Parathyroid adenoma (tissue), 2 donors: Measurements from ENCODE around the gene CD47.

Source experiments
- H2AFZ ChIP-seq: fragments of 300-600 bp; sonication (generic); one replicate; pipeline ENCODE4 v1.7.0; 2017; ENCODE audit warnings: antibody characterized with exemption, mild to moderate bottlenecking
- H3K27ac ChIP-seq: fragments of 300-600 bp; sonication (generic); one replicate; pipeline ENCODE4 v1.7.0; 2017
- H3K27me3 ChIP-seq: fragments of 300-600 bp; sonication (generic); one replicate; pipeline ENCODE4 v1.7.0; 2017; ENCODE audit warnings: low read length; ENCODE audit not compliant: control insufficient read depth, insufficient read depth
- H3K36me3 ChIP-seq: fragments of 300-600 bp; sonication (generic); one replicate; pipeline ENCODE4 v1.7.0; 2017; ENCODE audit warnings: low read length; ENCODE audit not compliant: control insufficient read depth, insufficient read depth
- H3K4me1 ChIP-seq: fragments of 300-600 bp; sonication (generic); one replicate; pipeline ENCODE4 v1.7.0; 2017; ENCODE audit warnings: control low read depth
- H3K4me2 ChIP-seq: fragments of 300-600 bp; sonication (generic); one replicate; pipeline ENCODE4 v1.7.0; 2017; ENCODE audit warnings: low read length
- H3K4me3 ChIP-seq: fragments of 300-600 bp; sonication (generic); one replicate; pipeline ENCODE4 v1.7.0; 2017; ENCODE audit warnings: low read depth, low read length
- H3K79me2 ChIP-seq: fragments of 300-600 bp; sonication (generic); one replicate; pipeline ENCODE4 v1.7.0; 2017; ENCODE audit warnings: control low read depth
- H3K9ac ChIP-seq: fragments of 300-600 bp; sonication (generic); one replicate; pipeline ENCODE4 v1.7.0; 2017; ENCODE audit warnings: mild to moderate bottlenecking
- H3K9me3 ChIP-seq: fragments of 300-600 bp; sonication (generic); one replicate; pipeline ENCODE4 v1.7.0; 2017; ENCODE audit warnings: low read length; ENCODE audit not compliant: control insufficient read depth
- TF ChIP-seq, protein P1 (sequence below): fragments of 300-600 bp; sonication (generic); IDR thresholded peaks from one replicate; pipeline ENCODE4 v1.7.0; 2017; ENCODE audit warnings: antibody characterized with exemption, mild to moderate bottlenecking
- donor health status: primary hyperparathyroidism.

CD47 gene

DNA sequence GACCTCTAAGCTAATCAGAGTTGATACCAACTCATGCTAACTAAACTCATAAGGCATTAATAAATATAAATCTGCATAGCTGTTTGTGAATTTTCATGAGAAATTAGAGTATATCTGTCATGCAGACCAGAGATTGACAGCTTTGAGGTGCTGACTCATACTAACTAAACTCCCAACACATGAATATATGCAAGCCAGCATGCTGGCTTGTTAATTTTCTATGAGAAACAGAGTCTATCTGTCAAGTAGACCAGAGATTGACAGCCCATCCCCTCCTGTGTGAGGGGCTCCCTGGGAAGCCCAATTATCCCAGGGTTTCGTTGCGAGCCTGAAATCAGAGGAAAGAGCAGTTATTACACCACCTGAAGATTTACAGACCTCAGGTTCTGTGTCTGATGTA is 69.3 kb downstream of the CD47 start:
- H3K27ac ChIP-seq = no peak overlapping the region
- H2AFZ ChIP-seq = no peak overlapping the region
- H3K9ac ChIP-seq = no peak overlapping the region
- H3K4me2 ChIP-seq = no peak overlapping the region
- no peaks in the 10 kb centered on the region for H3K36me3 ChIP-seq
- no peaks in the 10 kb centered on the region for H3K27me3 ChIP-seq
- TF ChIP-seq, protein P1, sequence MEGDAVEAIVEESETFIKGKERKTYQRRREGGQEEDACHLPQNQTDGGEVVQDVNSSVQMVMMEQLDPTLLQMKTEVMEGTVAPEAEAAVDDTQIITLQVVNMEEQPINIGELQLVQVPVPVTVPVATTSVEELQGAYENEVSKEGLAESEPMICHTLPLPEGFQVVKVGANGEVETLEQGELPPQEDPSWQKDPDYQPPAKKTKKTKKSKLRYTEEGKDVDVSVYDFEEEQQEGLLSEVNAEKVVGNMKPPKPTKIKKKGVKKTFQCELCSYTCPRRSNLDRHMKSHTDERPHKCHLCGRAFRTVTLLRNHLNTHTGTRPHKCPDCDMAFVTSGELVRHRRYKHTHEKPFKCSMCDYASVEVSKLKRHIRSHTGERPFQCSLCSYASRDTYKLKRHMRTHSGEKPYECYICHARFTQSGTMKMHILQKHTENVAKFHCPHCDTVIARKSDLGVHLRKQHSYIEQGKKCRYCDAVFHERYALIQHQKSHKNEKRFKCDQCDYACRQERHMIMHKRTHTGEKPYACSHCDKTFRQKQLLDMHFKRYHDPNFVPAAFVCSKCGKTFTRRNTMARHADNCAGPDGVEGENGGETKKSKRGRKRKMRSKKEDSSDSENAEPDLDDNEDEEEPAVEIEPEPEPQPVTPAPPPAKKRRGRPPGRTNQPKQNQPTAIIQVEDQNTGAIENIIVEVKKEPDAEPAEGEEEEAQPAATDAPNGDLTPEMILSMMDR = no peak
- no peak overlapping the region for H3K4me3 ChIP-seq
- H3K4me1 ChIP-seq = no peaks in the 10 kb centered on the region
- no peaks in the 10 kb centered on the region for H3K9me3 ChIP-seq
- no peaks in the 10 kb centered on the region for H3K79me2 ChIP-seq

DNA sequence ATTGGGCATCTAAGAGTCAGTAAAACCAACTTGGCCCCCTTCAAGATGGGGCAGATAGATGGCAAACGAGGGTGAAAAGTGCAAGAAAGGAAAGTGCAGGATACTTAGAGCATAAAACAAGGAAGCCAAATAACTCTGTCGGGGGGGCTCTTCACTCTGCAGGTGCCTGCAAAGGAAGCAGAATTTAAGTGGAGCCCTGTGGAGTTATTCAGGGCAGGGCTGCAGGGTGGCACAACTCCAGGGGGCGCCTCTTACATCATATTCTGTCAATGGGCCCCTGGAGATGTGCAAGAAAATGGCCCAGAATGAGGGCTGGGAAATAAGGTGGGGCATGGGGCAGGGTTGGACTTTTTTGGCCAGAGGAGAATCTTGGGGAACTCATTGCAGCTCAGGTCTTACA is 69.7 kb downstream of the CD47 start:
- no peak overlapping the region for H3K9ac ChIP-seq
- no peaks in the 10 kb centered on the region for H3K36me3 ChIP-seq
- no peaks in the 10 kb centered on the region for H3K79me2 ChIP-seq
- no peaks in the 10 kb centered on the region for H3K4me1 ChIP-seq
- no peaks in the 10 kb centered on the region for H3K9me3 ChIP-seq
- H2AFZ ChIP-seq = no peak overlapping the region
- no peak overlapping the region for H3K27ac ChIP-seq
- no peak overlapping the region for H3K4me2 ChIP-seq
- H3K4me3 ChIP-seq = no peak overlapping the region
- no peaks in the 10 kb centered on the region for H3K27me3 ChIP-seq
- TF ChIP-seq, protein P1 = no peak

DNA sequence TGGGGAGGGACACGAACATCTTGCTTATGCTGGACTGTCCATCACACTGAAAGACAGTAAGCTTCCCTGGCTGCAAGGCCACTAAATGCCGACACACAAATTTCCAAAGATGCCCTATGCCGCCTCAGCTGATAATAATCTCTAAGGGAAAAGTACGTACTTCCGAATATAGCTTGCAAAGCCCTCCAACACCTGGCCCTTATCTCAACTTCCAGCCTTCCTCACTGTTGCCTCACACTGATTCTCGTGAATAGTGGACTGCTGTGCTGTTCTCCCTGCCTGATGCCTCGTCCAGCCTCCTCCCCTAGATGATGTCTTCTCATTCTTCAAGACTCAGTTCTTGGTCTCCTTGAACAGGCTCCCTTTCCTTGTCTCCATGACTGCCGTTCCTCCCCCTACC is 72.3 kb downstream of the CD47 start:
- no peak overlapping the region for H3K9ac ChIP-seq
- H2AFZ ChIP-seq = no peak overlapping the region
- H3K4me2 ChIP-seq = no peak overlapping the region
- H3K27me3 ChIP-seq = no peaks in the 10 kb centered on the region
- no peaks in the 10 kb centered on the region for H3K79me2 ChIP-seq
- H3K27ac ChIP-seq = no peak overlapping the region
- TF ChIP-seq, protein P1 = no peak
- H3K36me3 ChIP-seq = no peaks in the 10 kb centered on the region
- H3K4me1 ChIP-seq = no peaks in the 10 kb centered on the region
- H3K4me3 ChIP-seq = no peak overlapping the region
- H3K9me3 ChIP-seq = no peaks in the 10 kb centered on the region

DNA sequence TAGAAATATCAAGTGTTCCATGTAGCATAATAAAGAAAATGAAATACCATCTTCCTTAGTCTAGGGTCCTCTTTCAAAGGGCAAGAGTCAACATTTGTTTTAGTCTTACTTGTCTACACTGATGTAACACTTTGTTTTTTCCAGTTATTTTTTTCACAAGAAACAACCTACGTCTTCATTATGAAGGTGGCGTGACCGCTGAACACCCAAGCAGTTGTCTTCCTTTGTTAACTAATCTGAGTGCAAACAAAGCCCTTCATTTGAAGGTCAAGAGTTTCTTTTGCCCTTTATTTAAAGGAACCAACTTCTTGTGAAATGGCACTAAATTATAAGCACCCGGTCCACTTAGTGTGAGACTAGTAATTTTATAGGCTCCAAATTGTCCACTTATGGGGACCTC is 73.2 kb downstream of the CD47 start:
- no peak overlapping the region for H3K9ac ChIP-seq
- TF ChIP-seq, protein P1 = no peak
- H3K36me3 ChIP-seq = no peaks in the 10 kb centered on the region
- H3K4me3 ChIP-seq = no peak overlapping the region
- H3K27ac ChIP-seq = no peak overlapping the region
- H3K4me2 ChIP-seq = no peak overlapping the region
- H2AFZ ChIP-seq = no peak overlapping the region
- no peaks in the 10 kb centered on the region for H3K9me3 ChIP-seq
- H3K79me2 ChIP-seq = no peaks in the 10 kb centered on the region
- no peaks in the 10 kb centered on the region for H3K27me3 ChIP-seq
- H3K4me1 ChIP-seq = no peaks in the 10 kb centered on the region

DNA sequence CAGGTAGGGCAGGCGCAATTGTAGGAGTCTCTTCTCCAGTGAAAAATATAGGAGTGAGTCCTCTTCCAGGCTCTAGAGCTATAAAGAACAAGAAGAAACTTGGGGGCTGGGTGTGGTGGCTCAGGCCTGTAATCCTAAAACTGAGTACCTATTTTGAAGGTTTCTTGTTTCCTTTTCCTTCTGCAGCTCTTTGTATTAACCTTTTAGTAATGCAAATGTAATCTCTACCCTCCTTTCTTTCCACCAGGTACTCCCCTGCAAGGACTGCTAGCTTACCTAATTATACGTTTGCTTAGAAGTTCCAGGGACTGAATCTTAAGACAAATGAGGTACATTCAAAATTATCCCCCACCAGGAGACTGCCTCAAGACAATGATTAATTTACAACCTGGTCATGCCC is 75.9 kb downstream of the CD47 start:
- TF ChIP-seq, protein P1 = no peak

More for the DNA sequence above, 75.9 kb downstream of the CD47 start:
- Histone ChIP-seq H3K79me2 (no peaks in the 10 kb centered on the region), H3K4me3 (no peak overlapping the region), H3K36me3 (no peaks in the 10 kb centered on the region), H3K27me3 (no peaks in the 10 kb centered on the region), H3K9ac (no peak overlapping the region), H3K4me2 (no peak overlapping the region), H2AFZ (no peak overlapping the region), H3K27ac (no peak overlapping the region), H3K4me1 (no peaks in the 10 kb centered on the region), H3K9me3 (no peaks in the 10 kb centered on the region)
